NT2/D1 (cell line): ENCODE measurements around the gene SERPINB5.

Experiments
- DNase-seq: peaks from one replicate; pipeline ENCODE4 v3.0.0-alpha.2; 2011; ENCODE audit warnings: low read depth, low spot score
- H3K27me3 ChIP-seq: 2 replicates; pipeline ENCODE4 v1.6.0; 2011; ENCODE audit warnings: mild to moderate bottlenecking; ENCODE audit not compliant: insufficient read length, insufficient read depth
- H3K36me3 ChIP-seq: 2 replicates; pipeline ENCODE4 v1.6.1; 2011; ENCODE audit warnings: mild to moderate bottlenecking, low read length, mixed read lengths; ENCODE audit not compliant: insufficient read depth, insufficient read length
- H3K4me1 ChIP-seq: 2 replicates; pipeline ENCODE4 v1.5.1; 2011; ENCODE audit not compliant: insufficient read depth, insufficient read length
- H3K4me3 ChIP-seq: 2 replicates; pipeline ENCODE4 v1.5.1; 2011; ENCODE audit warnings: low read depth; ENCODE audit not compliant: insufficient read length
- H3K9ac ChIP-seq: 2 replicates; pipeline ENCODE4 v1.6.0; 2011; ENCODE audit warnings: low read depth; ENCODE audit not compliant: insufficient read length
- H3K9me3 ChIP-seq: 2 replicates; pipeline ENCODE4 v1.5.1; 2011; ENCODE audit warnings: mild to moderate bottlenecking, low read length; ENCODE audit not compliant: insufficient read depth
- SUZ12 ChIP-seq: IDR thresholded peaks from 2 replicates; pipeline ENCODE4 v1.6.1; 2011; ENCODE audit not compliant: insufficient read length, insufficient read depth; ENCODE audit errors: extremely low read depth
- YY1 ChIP-seq: IDR thresholded peaks from 2 replicates; pipeline ENCODE4 v1.6.1; 2011; ENCODE audit not compliant: insufficient read length, insufficient read depth
- ZNF274 ChIP-seq: IDR thresholded peaks from 2 replicates; pipeline ENCODE4 v1.6.1; 2011; ENCODE audit warnings: mild to moderate bottlenecking, low read depth, low read length

Gene SERPINB5

DNA sequence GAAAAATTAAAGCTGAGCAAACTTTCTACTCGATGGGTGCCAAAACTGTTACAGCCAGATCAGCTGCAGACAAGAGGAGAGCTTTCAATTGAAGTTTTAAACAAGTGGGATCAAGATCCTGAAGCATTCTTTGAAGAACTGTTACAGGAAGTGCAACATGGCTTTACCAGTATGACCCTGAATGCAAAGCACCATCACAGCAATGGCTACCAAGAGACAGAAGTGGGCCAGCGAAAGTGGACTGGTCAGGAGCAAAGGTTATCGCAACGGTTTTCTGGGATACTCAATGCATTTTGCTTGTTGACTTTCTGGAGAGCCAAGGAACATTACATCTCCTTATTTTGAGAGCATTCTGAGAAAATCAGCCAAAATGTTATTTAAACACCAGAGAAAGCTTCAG is 9.1 kb upstream of the SERPINB5 start:
- H3K9me3 ChIP-seq = no peaks in the 10 kb centered on the region
- H3K4me1 ChIP-seq = no peaks in the 10 kb centered on the region
- H3K9ac ChIP-seq = no peak overlapping the region
- H3K36me3 ChIP-seq = no peaks in the 10 kb centered on the region
- no peaks in the 10 kb centered on the region for H3K27me3 ChIP-seq
- DNase-seq = no peak
- H3K4me3 ChIP-seq = no peak overlapping the region
- no peak for TF ChIP-seq SUZ12
- TF ChIP-seq ZNF274 = no peak
- TF ChIP-seq YY1 = no peak

DNA sequence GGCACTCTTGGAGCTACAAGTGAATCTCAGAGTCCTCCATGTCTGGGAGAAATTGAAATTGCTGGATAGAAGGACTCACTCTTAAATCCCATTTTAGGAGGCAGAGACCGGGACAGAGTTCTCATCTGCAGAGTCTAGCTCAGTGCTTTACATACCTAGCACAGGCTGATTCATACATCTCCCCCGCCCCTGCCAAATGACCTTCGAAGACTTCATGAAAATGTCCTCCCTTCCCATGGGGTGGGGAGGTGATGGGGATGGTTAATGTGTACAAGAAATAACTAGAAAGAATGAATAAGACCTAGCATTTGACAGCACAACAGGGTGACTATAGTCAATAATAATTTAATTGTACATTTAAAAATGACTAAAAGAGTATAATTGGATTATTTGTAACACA is 8.2 kb upstream of the SERPINB5 start:
- H3K4me3 ChIP-seq = no peak overlapping the region
- no peaks in the 10 kb centered on the region for H3K27me3 ChIP-seq
- H3K36me3 ChIP-seq = no peaks in the 10 kb centered on the region
- no peak overlapping the region for H3K9ac ChIP-seq
- H3K4me1 ChIP-seq = no peaks in the 10 kb centered on the region
- no peaks in the 10 kb centered on the region for H3K9me3 ChIP-seq
- no peak for TF ChIP-seq ZNF274
- TF ChIP-seq YY1 = no peak
- DNase-seq = no peak

DNA sequence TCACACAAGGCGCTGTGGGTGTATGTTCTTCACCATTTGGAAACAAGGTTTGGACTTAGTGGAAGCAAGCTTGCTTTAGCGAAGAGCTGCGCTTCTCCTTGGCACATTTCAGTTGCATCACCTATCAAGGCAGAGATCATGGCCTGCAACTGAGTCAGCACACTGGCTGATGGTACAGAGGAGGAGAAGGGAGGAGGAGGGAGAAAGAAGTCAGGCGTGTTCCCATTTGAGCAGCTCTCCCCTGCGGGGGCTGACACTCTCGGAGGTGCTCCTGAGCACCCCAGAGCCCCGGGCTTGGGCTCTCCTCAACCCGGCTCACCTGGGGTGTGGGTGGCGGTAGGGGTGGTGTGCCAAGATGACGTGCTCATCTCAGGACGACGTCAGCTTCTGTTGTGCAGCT is 6.0 kb upstream of the SERPINB5 start:
- no peaks in the 10 kb centered on the region for H3K9me3 ChIP-seq
- H3K4me1 ChIP-seq = no peaks in the 10 kb centered on the region
- H3K27me3 ChIP-seq = no peaks in the 10 kb centered on the region
- no peak for DNase-seq
- H3K9ac ChIP-seq = no peak overlapping the region
- H3K4me3 ChIP-seq = no peak overlapping the region
- TF ChIP-seq YY1 (no peak), SUZ12 (no peak), ZNF274 (no peak)
- H3K36me3 ChIP-seq = no peaks in the 10 kb centered on the region

DNA sequence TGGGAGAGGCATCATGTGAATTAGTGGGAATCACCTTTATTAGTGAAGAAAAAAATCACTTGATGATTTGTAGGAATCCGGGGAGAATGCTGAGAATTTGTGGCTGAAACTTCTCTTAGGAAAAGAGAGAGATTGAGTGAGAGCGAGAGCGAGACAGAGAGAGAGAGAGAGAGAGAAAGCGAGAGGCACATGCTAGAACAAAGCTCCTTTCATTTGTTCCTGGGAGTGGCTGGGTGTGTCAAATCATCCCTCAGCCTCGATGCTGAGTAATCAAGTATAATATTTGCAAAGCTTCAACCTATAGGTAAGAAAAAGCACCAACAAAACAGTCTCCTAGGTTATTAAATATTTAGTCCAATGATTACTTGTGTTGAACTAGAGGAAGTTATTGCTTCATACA is 4.4 kb upstream of the SERPINB5 start:
- H3K9ac ChIP-seq = no peak overlapping the region
- H3K9me3 ChIP-seq = no peaks in the 10 kb centered on the region
- DNase-seq = no peak
- no peak overlapping the region for H3K4me3 ChIP-seq
- H3K4me1 ChIP-seq = no peaks in the 10 kb centered on the region
- no peaks in the 10 kb centered on the region for H3K36me3 ChIP-seq
- no peaks in the 10 kb centered on the region for H3K27me3 ChIP-seq
- TF ChIP-seq SUZ12 (no peak), YY1 (no peak), ZNF274 (no peak)

DNA sequence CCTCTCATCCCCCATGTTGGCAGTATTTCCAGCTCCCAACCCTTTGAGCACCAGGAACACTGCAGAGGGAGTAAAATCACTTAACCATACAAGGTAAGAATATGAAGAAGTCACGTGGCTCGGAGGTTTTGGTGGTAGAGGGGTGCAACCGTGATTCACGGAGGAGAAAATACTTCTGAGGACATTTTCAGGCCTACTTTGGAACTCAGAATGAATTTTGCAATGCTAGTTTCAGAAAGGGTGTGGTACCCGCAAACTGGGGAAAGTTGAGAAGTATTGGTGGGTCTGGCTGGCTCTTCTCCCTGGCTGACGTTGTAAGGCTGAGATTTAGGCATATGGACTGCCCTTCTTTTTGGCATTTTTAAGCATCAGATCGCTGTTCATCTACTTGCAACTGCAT is 442 bp downstream of the SERPINB5 start:
- no peaks in the 10 kb centered on the region for H3K4me1 ChIP-seq
- H3K27me3 ChIP-seq = no peaks in the 10 kb centered on the region
- no peak overlapping the region for H3K9ac ChIP-seq
- no peaks in the 10 kb centered on the region for H3K9me3 ChIP-seq
- no peak for DNase-seq
- TF ChIP-seq ZNF274 (no peak), SUZ12 (no peak), YY1 (no peak)
- H3K4me3 ChIP-seq = no peak overlapping the region
- no peaks in the 10 kb centered on the region for H3K36me3 ChIP-seq

DNA sequence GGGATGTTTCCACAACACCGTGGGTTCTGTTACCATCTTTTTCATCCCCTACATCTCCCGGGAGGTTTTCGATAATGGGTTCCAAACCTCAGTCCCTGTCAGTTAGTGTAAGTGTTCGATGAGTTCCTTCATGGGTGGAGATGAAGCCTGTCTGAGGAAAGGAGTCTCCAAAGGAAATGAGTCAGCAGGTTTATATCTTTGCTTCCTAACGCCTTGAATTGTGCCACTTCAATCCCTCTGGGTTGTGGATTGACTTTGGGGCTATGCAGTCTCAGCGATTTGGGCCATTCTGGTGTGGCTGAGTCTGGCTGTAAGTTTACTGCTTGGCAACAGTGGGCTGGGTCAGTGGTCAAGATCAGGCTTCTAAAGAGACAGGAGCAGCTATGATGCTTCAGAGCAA is 1.2 kb downstream of the SERPINB5 start:
- no peaks in the 10 kb centered on the region for H3K9me3 ChIP-seq
- TF ChIP-seq YY1 (no peak), SUZ12 (no peak), ZNF274 (no peak)
- no peak for DNase-seq
- no peak overlapping the region for H3K9ac ChIP-seq
- H3K4me3 ChIP-seq = no peak overlapping the region
- H3K27me3 ChIP-seq = no peaks in the 10 kb centered on the region
- H3K4me1 ChIP-seq = no peaks in the 10 kb centered on the region
- H3K36me3 ChIP-seq = no peaks in the 10 kb centered on the region

DNA sequence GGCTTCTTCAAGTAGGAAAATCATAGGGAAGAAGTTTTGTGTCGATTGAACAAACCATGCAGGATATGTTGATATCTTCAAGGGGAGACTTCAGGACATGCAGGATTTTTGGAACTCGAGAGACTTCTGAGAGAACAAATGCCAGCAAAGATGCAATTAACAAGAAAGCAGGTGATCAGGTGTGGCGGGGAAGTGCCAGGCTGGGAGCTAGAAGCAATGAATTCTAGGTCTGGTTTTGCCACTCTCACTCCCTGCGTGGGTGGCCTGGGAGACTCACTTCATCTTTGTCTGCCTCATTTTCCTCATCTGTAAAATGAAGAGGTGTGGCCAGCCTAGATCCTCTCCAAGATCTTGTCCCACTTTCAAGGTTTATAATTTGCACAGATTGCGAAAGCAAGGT is 3.1 kb downstream of the SERPINB5 start:
- no peak overlapping the region for H3K9ac ChIP-seq
- TF ChIP-seq ZNF274 = no peak
- no peak for TF ChIP-seq SUZ12
- no peak for TF ChIP-seq YY1
- H3K9me3 ChIP-seq = no peaks in the 10 kb centered on the region
- no peaks in the 10 kb centered on the region for H3K36me3 ChIP-seq
- no peak overlapping the region for H3K4me3 ChIP-seq
- DNase-seq = no peak
- H3K4me1 ChIP-seq = no peaks in the 10 kb centered on the region
- no peaks in the 10 kb centered on the region for H3K27me3 ChIP-seq

DNA sequence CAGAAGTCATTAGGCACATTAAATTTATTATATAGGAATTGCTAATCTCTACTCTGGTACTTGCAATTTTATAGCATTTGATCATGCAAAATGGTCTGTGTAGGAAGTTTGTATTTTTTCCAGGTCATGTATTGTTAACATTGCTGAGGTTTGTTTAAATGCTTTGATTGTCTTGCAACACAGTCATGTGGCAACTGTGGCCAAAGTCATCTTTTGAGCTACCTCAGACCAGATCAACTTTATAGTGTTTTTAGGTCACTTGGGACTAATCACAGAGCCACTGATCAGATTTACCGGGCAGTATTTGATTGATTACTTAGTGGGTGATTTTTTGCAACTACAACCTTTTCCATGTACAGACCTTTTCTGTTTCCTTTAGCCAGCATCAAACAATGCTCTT is 3.7 kb downstream of the SERPINB5 start:
- DNase-seq = no peak
- no peaks in the 10 kb centered on the region for H3K36me3 ChIP-seq
- TF ChIP-seq SUZ12 (no peak), ZNF274 (no peak)
- H3K4me1 ChIP-seq = no peaks in the 10 kb centered on the region
- H3K9ac ChIP-seq = no peak overlapping the region
- no peaks in the 10 kb centered on the region for H3K27me3 ChIP-seq
- H3K9me3 ChIP-seq = no peaks in the 10 kb centered on the region
- no peak overlapping the region for H3K4me3 ChIP-seq
